Thyroid gland (tissue), 4 donors: ENCODE data around the gene TPT1.

Experiments used
- POLR2A ChIP-seq, 2 donors: fragments of 450-650 bp; IDR thresholded peaks; one replicate each; pipeline ENCODE4 v1.6.1; 2017; ENCODE audit warnings: antibody characterized with exemption in 2 of 2, mild to moderate bottlenecking in 2 of 2, moderate library complexity in 1 of 2
- TF ChIP-seq, protein P1 (sequence below), 6 experiments: fragments of 200-600 bp in 3 of 6; fragments of 450-650 bp in 3 of 6; sonication (generic) in 3 of 6; IDR thresholded peaks; one replicate each; pipeline ENCODE4 v1.5.1; 2016 to 2019; ENCODE audit warnings: antibody characterized with exemption in 6 of 6, mild to moderate bottlenecking in 2 of 6, inconsistent platforms in 1 of 6, moderate library complexity in 1 of 6

DNA sequence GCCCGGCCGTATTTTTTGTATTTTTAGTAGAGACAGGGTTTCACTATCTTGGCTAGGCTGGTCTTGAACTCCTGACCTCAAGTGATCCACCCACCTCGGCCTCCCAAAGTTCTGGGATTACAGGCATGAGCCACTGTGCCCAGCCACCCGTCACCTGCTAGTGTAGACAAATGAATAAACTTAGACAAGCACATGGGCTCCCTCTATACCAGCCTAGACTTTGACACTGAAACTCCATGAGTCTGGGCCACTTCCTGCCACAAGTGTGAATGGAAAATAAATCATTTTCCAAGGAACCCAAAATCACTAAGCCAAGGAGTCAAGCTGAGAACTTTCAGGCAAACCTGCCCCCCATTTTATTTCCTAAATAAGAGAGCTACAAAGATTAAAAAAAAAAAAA, 27.0 kb upstream of the TPT1 start:
- TF ChIP-seq POLR2A (IDR thresholded peaks at IDR 0.05), result no peak
- TF ChIP-seq, protein P1, sequence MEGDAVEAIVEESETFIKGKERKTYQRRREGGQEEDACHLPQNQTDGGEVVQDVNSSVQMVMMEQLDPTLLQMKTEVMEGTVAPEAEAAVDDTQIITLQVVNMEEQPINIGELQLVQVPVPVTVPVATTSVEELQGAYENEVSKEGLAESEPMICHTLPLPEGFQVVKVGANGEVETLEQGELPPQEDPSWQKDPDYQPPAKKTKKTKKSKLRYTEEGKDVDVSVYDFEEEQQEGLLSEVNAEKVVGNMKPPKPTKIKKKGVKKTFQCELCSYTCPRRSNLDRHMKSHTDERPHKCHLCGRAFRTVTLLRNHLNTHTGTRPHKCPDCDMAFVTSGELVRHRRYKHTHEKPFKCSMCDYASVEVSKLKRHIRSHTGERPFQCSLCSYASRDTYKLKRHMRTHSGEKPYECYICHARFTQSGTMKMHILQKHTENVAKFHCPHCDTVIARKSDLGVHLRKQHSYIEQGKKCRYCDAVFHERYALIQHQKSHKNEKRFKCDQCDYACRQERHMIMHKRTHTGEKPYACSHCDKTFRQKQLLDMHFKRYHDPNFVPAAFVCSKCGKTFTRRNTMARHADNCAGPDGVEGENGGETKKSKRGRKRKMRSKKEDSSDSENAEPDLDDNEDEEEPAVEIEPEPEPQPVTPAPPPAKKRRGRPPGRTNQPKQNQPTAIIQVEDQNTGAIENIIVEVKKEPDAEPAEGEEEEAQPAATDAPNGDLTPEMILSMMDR (IDR thresholded peaks at IDR 0.05), result no peak
